CD4-positive, alpha-beta T cell treated with Interleukin-2 at 100 ng/mL for 4 hours (primary cell): ENCODE data around the gene U2AF2.

Source experiments
- DNase-seq: peaks from one replicate; pipeline ENCODE4 v3.0.0-alpha.2; 2020; ENCODE audit warnings: low spot score

U2AF2 gene

DNA sequence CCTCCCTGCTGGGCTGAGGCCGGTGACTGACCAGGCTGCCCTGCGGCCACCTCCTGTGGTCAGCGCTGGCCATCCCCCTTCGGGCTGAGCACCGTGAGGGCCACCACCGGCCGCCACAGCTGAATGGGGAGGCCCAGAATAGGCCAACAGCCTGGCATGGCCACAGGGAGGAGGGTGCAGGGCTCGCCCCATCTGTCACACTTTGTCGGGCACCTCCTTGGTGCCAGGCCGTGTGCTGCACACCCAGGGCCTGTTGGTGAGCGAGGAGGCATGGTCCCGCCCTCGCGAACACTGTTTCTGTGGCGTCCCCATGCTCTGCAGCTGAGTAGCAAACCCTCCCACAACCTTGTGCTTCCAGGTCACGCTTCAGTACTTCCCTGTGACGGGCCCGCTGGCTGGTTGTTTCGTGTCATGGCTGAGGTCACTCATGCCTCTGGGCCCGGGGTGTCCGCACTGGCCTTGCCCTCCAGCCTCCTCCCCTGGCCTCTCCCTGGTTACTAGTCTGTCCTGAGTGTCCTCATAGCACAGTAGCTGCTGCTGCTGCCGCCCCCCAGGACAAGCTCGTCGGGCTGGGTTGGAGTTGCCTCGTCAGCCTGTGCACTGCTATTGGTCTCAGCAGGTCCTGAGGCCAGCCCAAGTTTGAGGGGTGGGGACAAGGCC lies 35.4 kb downstream of the U2AF2 start:
- no peak for DNase-seq

DNA sequence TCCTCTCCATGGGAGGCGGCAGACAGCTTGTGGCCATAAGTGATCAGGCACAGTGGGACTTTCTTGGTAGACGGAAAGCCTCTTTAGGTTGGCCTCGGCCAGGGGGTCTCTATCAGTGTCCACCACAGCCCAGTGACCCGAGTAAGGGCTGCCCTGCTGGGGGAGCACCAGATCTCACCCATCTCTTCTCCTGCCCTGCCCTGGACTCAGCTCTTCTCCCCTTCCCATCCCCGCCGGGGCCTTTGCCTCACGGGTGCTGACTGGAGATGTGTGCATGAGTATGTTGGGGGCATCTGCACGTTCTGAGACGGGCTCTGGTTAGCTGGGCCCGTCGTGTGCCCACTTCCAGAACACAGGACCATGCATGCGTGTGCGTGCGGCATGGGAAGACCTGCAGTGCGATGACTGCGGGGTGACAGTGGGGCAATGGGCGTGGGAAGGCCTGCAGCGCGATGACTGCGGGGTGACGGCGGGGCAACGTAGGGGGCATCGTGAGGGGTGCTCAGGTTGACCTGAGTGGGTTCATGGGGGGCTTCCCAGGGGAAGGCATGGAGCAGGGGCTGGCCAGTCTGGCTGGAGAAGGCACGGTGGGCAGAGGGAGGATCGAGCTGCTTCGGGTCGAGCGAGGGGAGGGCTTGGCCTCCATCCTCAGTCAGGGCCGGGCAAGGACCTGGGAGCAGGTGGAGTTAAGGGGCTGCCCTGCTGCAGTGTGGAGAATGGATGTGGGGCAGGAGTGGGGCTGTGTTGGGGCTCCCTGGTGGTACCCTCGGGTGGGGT lies 36.1 kb downstream of the U2AF2 start:
- DNase-seq: no peak

DNA sequence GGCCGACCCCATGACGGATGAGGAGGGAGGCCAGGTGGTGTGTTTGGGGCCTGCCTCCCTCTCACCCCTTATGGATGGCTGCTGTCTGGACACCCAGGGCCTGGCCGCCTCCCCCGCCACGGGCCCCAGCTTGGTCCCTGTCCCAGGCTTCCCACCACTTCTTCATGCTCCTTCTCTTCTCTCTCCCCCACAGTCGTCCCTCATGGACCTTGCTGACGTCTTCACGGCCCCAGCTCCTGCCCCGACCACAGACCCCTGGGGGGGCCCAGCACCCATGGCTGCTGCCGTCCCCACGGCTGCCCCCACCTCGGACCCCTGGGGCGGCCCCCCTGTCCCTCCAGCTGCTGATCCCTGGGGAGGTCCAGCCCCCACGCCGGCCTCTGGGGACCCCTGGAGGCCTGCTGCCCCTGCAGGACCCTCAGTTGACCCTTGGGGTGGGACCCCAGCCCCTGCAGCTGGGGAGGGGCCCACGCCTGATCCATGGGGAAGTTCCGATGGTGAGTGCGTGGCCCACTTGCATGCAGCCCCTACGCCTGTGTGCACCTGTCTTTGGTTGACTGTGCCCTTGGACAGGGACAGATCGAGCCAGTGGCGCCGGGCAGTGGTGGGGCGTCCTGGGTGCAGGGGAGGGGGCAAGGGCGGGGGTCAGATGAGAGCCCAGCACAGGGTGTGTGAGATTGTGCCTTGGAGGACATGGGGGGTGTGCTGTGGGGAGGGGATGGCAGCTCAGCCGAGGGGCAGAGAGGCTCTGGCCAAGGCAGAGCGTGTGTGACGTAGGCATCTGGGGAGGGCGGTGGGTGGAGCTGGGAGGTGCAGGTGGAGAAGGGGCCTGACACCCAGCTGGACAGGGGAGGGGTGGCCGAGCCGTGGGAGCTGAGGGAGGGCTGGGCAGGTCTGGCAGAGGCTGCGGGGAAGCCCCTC lies 37.0 kb downstream of the U2AF2 start:
- no peak for DNase-seq

GRCh38 chr19:55692681-55693081 lies 37.8 kb downstream of the U2AF2 start:
- no peak for DNase-seq

DNA sequence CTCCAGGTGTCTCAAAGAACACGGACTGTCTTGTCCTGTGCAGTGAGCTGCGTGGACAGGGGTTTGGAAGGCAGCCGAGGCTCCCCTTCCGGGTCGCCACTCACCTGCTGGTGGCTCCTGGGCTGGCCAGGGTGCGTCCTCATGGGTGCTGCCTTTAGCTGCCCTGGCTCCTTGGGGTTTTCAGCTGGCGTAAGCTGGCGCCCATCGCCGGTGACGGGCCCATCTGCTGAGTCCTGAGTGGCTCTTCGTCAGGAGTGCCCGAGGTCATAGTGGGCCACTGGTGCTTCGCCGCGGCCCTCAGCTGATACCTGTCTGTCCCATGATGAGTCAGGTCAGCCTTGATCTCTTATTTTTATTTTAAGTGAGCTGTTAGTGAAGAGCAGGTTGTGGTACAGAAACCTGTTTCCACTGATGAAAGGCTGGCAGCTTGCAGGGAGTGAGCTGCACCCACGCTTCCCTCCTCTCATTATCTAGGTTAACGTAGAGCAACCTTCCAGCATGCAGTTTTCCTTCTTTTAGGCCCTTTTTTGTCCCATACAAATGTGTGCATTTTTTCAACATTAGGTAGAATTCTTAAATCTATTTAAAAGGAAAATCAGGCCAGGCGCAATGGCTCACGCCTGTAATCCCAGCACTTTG lies 38.6 kb downstream of the U2AF2 start:
- no peak for DNase-seq

DNA sequence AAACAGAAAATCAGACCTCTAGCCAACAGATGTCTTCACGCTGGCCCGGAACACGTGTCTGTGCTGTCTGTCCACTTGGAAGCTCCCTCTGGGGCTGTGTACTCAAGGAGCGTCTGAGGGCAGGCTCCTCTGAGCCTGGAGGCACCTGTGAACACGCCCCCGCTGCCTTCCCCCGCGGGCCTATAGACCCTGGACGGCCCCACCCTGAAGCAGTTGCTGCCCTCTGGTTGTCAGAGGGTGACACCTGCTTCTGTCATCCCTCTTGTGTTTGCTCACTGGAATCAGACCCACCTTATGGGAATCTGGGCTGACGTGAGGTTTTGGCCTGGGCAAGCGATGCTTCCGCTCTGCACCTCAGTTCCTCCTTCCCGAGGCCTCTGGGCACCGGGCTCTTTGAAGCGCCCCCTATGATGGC lies 39.4 kb downstream of the U2AF2 start:
- DNase-seq: no peak

GRCh38 chr19:55694656-55695491 lies 40.0 kb downstream of the U2AF2 start:
- DNase-seq: no peak

- no peak for DNase-seq
Observed at GRCh38 chr19:55695511-55696290, 40.9 kb downstream of the U2AF2 start.

DNA sequence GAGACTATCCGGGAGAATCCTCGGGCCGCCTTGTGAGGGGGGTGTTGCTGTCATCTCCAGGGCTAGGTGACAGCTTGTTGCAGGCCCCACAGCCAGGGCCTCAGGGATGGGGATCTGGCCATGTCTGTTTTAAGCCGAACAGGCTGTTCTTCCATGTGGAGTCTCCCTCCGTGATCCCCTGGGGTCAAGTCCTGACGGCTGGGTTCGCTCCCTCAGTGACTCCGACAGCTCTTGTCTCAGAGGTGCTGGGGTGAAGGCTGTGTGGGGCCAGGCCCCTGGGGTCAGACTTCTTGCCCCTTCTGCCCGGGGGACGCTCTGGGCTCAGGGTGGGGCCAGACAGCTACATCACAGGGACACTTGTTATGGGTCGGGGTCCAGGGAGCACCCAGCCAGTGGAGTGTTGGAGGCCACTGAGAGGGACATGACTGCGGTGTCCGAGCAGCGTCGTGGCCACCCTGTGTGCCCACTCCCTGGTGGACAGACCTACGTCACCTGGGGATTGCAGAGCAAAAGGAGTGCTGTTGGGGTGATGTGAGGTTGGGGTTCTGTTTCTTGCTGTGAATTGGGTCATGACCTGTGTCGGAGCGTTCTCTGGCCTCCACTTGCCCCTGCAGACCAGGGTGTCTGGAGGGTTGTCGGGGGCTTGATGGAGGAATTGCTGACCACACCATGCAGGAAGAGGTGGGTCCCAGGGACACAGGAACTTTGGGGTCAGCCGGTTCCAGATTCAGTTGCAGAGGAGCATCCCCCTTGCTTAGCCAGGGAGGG lies 41.6 kb downstream of the U2AF2 start:
- no peak for DNase-seq

- DNase-seq: no peak
Observed at GRCh38 chr19:55697069-55697440, 42.2 kb downstream of the U2AF2 start.

GRCh38 chr19:55697698-55698097 lies 42.9 kb downstream of the U2AF2 start:
- no peak for DNase-seq

GRCh38 chr19:55698256-55698655 lies 43.4 kb downstream of the U2AF2 start:
- DNase-seq: no peak

GRCh38 chr19:55699221-55699620 lies 44.4 kb downstream of the U2AF2 start:
- no peak for DNase-seq

GRCh38 chr19:55700813-55701212 lies 46.0 kb downstream of the U2AF2 start:
- DNase-seq: no peak

DNA sequence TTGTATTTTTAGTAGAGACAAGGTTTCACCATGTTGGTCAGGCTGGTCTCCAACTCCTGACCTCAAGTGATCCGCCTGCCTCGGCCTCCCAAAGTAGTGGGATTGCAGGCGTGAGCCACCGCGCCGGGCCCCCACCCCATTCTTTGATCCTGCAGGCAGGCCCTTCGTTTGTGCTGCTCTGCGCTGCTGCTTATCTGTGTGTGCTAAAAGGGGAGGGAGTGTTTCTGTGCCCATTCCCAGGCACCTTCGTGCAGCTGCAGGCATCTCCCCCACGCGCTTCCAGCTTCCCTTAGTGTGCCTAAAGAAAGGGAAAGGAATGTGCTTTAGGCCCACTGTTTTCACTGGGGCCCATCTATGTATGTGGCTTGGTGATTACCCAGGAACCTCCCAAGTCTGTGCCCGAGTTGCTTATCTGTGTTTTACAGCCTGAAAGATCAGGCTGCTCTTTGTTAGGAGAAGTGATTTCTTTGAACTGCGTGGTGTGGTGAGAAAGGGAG lies 47.3 kb downstream of the U2AF2 start:
- no peak for DNase-seq

GRCh38 chr19:55703790-55704215 lies 49.0 kb downstream of the U2AF2 start:
- DNase-seq: peak; percentile 31

DNA sequence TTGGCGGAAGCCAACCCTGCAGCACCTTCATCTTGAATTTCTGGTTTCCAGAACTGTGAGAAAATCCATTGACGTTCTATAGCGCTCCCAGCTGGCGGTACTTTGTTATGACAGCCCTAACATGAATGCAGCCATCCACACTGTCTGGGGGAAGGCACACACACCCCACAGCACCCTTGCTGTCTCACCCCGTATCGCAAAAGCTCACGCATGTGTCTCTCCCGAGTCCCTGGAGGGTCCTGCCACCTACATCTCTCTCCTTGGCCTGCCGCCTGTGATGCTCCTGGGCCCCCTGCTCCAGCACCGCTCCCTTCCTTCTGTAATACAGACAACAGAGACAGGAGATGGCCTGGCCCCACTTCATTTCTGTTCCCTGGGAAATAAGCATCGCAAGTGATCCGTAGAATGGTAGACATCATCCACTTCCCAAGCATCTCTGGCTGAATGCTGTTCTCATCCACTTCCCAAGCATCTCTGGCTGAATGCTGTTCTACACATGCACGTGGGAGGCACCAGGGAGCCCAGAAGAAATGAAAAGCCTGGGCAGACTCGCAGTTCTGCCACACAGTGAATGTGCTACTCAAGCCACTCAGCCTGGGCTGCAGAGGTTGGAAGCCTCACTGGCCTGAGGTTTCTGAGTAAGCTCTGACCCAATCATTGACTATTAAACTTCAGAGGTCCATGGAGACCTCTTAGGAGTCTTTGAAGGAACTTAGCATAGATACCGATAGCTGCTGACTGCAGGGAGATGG lies 49.8 kb downstream of the U2AF2 start:
- DNase-seq: no peak

DNA sequence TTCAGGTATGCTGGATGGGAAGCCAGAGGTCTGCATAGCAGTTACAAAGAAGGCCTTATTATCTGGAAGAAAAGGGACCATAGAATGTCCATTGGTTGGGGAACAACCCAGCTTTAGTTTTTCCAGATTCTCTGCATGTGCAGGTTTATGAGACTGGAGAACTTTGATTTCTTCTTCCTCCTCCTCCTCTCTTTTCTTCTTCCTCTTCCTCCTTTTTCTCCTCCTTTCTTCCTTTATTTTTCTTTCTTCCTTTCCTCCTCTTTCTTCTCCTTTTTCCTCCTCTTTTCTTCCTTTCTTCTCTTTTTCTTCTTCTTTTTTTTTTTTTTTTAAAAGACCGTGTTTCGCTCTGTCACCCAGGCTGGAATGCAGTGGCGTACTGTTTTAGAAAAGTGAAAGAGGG lies 51.1 kb downstream of the U2AF2 start:
- no peak for DNase-seq

DNA sequence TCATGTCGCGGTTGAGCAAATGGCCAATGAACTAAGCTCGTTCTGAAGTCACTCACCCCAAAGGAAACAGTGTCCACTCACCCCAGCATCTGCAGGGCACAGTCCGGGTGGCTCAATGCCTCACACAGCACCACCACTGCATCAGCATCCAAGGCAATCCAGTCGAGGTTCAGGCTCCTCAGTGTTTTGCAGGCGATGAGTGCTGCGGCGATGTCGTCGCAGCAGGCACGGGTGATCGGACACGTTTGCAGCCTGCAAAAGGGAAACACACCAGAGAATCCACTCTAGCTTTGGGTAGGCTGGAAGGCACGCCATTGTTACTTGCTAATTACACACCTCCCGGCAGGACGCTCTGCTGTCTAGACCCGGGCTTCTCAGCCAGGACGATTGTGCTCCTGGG lies 56.9 kb downstream of the U2AF2 start:
- no peak for DNase-seq
